ENCODE data around the gene AP3S2. TPM values are rescaled to one million over a fixed set of nuclear protein-coding genes. Genes with fewer than 3 reads are reported as not detected.

Gene AP3S2
- total RNA-seq, 2 donors from 2014 or later, result 43.7 to 44.7 TPM

DNA sequence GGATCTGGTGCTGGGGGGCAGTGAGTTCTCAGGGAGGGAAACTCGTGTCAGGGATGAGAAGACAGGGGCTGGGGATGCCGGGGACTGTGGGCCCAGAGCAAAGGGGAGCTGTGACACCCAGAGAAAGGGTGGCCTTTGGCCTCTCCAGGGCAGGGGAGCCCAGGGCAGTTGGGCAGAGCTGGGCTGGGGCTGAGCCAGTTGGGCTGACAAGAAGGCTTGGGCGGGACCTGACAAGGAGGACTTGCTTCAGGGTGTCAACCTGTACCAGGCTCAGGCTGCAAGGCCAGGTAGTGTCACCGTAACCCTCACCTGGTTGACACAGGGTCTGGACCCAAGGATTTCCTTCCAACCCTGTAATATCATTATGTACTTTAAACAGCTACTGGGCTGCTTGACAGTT, 66.0 kb downstream of the AP3S2 start:
- Histone ChIP-seq H3K27me3 (replicated peaks; ENCODE audit: insufficient read depth) (no peaks in the 10 kb centered on the region), H3K4me3 (no peak overlapping the region), H3K9me3 (no peaks in the 10 kb centered on the region), H3K36me3 (no peaks in the 10 kb centered on the region), H3K4me1 (replicated peaks) (peaks cover 13% of the 10 kb centered on the region), H3K27ac (peak overlapping the region; percentile 80 to 83)
- DNase-seq (ENCODE audit: low spot score), result no peak
- TF ChIP-seq, protein P1, sequence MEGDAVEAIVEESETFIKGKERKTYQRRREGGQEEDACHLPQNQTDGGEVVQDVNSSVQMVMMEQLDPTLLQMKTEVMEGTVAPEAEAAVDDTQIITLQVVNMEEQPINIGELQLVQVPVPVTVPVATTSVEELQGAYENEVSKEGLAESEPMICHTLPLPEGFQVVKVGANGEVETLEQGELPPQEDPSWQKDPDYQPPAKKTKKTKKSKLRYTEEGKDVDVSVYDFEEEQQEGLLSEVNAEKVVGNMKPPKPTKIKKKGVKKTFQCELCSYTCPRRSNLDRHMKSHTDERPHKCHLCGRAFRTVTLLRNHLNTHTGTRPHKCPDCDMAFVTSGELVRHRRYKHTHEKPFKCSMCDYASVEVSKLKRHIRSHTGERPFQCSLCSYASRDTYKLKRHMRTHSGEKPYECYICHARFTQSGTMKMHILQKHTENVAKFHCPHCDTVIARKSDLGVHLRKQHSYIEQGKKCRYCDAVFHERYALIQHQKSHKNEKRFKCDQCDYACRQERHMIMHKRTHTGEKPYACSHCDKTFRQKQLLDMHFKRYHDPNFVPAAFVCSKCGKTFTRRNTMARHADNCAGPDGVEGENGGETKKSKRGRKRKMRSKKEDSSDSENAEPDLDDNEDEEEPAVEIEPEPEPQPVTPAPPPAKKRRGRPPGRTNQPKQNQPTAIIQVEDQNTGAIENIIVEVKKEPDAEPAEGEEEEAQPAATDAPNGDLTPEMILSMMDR (IDR thresholded peaks at IDR 0.05), result no peak
- TF ChIP-seq POLR2A (IDR thresholded peaks at IDR 0.05) (no peak), POLR2AphosphoS5 (IDR thresholded peaks at IDR 0.05) (no peak)
- 63% methylated on average over 4 of the region's 4 CpGs for WGBS
- intact Hi-C loops (cut with DNase I), result no loop called here

DNA sequence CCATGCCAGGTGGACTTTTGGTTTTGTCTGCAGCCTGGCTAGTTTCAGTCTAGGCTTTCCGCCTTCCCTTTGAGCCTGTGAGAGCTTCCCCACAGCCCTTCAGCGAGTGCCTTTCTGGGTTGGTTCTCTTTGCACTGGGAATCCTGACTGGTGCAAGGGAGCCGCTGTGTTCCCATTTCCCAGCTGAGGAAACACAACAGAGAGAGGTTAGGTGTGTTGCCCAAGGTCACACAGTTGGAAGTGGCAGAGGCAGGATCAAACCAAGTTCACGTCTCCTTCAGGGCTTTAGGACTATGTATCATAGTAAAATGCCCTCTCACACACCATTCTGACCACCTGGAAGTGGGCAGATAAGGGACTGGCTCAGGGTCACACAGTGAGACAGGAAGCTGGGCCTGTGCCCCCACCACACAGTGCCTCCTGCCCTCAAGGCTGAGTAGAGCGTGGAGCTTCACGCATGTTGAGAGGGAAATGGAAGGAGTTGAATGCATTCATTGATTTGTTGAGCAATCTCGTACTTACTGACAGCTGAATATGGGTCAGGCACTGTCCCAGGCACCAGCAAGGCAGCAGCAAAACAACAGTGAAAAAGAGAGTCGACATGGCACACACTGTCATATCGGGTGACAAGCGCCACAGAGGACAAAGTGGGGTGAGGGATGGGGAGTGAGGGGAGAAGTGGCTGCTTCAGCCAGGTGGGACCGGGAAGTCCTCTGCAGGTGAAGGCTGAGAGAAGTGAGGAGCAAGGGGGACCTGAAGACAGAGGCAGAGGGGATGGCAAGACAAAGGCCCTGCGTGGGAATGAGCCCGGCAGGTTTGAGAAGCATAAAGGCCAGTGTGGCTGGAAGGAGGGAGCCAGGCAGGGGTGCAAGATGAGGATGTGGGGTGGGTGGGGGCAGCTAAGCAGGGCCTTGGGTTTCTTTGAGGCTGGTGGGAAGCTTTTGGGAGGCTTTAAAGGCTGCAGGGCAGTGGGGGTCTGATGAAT, 66.8 kb downstream of the AP3S2 start:
- no peaks in the 10 kb centered on the region for H3K27me3 ChIP-seq (replicated peaks; ENCODE audit: insufficient read depth)
- WGBS, result 91% methylated on average over 13 of the region's 13 CpGs
- no peaks in the 10 kb centered on the region for H3K36me3 ChIP-seq
- no peak overlapping the region for H3K4me3 ChIP-seq
- no peaks in the 10 kb centered on the region for H3K9me3 ChIP-seq
- peaks cover 13% of the 10 kb centered on the region for H3K4me1 ChIP-seq (replicated peaks)
- H3K27ac ChIP-seq, result peak overlapping the region in 1 of 2 donors; percentile 83
- TF ChIP-seq POLR2AphosphoS5 (IDR thresholded peaks at IDR 0.05), result no peak
- TF ChIP-seq, protein P1 (IDR thresholded peaks at IDR 0.05), result no peak
- TF ChIP-seq POLR2A (IDR thresholded peaks at IDR 0.05), result no peak
- DNase-seq (ENCODE audit: low spot score), result no peak
- intact Hi-C loops (cut with DNase I), result no loop called here

DNA sequence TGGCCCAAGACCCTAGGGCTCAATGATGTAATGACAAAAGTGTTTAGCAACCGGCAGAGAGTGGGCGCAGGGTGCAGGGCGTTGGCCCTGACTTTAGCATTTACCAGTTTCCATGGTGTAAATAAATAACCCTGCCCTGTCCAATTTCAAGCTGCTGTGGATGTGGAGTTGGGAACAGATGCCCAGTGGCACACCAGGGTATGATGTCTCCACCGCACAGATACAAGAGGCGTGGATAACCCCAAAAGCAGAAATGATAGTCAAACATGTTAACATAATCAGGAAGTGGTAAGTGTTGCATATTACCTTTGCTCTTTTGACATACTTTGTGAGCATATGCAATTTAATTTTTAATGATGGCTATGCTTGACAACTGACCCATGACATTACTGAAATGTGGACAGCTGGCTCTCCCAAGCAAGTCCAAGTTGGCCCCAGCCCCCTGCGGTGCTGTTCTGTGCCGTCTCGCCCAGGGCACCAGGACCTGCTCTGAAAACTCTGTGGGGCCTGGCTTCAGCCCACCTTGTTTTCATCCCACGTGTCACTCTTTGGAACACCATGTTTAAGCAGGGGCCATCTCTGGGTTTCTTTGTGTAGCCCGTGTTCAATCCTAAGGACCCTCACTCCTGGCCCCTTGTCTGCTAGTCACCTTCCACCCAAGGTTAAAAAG, 68.4 kb downstream of the AP3S2 start:
- DNase-seq (ENCODE audit: low spot score), result no peak
- no peaks in the 10 kb centered on the region for H3K9me3 ChIP-seq
- H3K4me1 ChIP-seq (replicated peaks), result peaks cover 13% of the 10 kb centered on the region
- H3K36me3 ChIP-seq, result no peaks in the 10 kb centered on the region
- no peaks in the 10 kb centered on the region for H3K27me3 ChIP-seq (replicated peaks; ENCODE audit: insufficient read depth)
- H3K4me3 ChIP-seq, result no peak overlapping the region
- H3K27ac ChIP-seq, result no peak overlapping the region
- 83% methylated on average over 10 of the region's 10 CpGs for WGBS
- intact Hi-C loops (cut with DNase I), result no loop called here
- TF ChIP-seq, protein P1 (IDR thresholded peaks at IDR 0.05), result no peak
- TF ChIP-seq POLR2A (IDR thresholded peaks at IDR 0.05), result no peak
- no peak for TF ChIP-seq POLR2AphosphoS5 (IDR thresholded peaks at IDR 0.05)

DNA sequence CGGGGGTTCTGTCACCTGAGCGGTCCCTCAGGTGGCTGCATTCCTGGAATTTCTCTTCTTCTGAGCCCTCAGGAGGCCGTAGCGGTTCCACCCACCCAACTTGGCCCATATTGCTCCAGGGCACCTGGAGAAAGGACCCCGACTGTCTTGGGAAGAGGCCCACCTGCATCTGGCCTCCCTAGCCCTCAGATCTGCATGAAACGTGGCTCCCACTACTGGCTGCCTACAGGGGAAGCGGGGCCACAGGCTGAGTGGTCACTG, 69.3 kb downstream of the AP3S2 start:
- no peaks in the 10 kb centered on the region for H3K9me3 ChIP-seq
- H3K4me3 ChIP-seq, result no peak overlapping the region
- TF ChIP-seq POLR2AphosphoS5 (IDR thresholded peaks at IDR 0.05) (no peak), POLR2A (IDR thresholded peaks at IDR 0.05) (no peak)
- TF ChIP-seq, protein P1 (IDR thresholded peaks at IDR 0.05), result no peak
- intact Hi-C loops (cut with DNase I), result no loop called here
- no peak for DNase-seq (ENCODE audit: low spot score)
- H3K4me1 ChIP-seq (replicated peaks), result peaks cover 13% of the 10 kb centered on the region
- H3K27me3 ChIP-seq (replicated peaks; ENCODE audit: insufficient read depth), result no peaks in the 10 kb centered on the region
- no peak overlapping the region for H3K27ac ChIP-seq
- no peaks in the 10 kb centered on the region for H3K36me3 ChIP-seq
- 75% methylated on average over 7 of the region's 7 CpGs for WGBS
